GM12864 (cell line): ENCODE results near the gene C3orf22.

ENCODE experiments used
- DNase-seq: peaks from one replicate; pipeline ENCODE4 v3.0.0-alpha.2; 2011; ENCODE audit warnings: low read depth
- H3K4me3 ChIP-seq: 2 replicates; pipeline ENCODE4 v1.5.1; 2011; ENCODE audit warnings: mild to moderate bottlenecking, low read depth, low read length, control low read depth
- TF ChIP-seq, protein P1 (sequence below): IDR thresholded peaks from 2 replicates; pipeline ENCODE4 v1.5.1; 2011; ENCODE audit warnings: low read depth, mild to moderate bottlenecking, moderate library complexity, low read length, control low read depth, inconsistent platforms; ENCODE audit errors: missing control alignments

C3orf22 gene

DNA sequence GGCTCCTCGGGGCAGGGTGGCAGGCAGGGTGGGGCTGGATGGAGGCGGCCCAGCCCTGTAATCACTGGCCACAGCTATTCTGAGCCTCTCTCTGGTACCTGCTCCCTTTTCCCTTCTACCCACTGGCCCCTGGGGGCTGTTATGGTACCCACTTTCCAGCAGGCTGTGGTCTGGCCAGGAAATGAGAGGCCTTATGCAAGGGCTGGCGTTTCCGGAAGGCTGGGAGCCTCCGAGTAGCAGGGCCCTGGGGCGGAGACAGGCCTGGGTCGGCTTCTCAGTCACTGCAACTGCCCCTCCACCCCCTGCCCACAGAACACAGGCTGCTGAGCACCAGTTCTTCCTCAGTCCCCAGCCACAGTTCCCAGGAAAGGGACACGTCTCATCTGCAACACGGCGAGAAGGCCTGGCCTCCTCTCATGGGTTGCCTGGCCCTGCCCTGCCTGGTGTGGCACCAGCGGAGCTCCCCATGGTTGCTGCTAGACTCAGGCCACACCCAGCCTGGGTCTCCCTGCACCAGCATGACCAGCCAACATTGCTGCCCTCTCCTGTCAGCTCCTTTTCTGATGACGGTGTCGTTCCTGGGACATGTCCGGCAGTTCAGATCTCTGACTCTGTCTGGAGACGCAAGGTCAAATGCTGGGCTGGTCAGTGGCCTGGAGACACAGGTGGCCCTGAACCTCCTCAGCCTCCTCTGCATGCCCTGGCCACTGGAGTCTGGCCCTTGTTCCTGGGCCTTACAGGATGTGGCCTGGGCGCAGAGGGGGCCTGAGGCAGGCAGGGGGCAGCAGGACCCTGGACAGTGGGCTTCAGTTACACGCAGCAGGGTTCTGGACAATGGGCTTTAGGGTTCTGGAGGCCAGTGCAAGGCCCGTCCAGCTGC, 28.3 kb downstream of the C3orf22 start:
- TF ChIP-seq, protein P1, sequence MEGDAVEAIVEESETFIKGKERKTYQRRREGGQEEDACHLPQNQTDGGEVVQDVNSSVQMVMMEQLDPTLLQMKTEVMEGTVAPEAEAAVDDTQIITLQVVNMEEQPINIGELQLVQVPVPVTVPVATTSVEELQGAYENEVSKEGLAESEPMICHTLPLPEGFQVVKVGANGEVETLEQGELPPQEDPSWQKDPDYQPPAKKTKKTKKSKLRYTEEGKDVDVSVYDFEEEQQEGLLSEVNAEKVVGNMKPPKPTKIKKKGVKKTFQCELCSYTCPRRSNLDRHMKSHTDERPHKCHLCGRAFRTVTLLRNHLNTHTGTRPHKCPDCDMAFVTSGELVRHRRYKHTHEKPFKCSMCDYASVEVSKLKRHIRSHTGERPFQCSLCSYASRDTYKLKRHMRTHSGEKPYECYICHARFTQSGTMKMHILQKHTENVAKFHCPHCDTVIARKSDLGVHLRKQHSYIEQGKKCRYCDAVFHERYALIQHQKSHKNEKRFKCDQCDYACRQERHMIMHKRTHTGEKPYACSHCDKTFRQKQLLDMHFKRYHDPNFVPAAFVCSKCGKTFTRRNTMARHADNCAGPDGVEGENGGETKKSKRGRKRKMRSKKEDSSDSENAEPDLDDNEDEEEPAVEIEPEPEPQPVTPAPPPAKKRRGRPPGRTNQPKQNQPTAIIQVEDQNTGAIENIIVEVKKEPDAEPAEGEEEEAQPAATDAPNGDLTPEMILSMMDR = no peak

DNA sequence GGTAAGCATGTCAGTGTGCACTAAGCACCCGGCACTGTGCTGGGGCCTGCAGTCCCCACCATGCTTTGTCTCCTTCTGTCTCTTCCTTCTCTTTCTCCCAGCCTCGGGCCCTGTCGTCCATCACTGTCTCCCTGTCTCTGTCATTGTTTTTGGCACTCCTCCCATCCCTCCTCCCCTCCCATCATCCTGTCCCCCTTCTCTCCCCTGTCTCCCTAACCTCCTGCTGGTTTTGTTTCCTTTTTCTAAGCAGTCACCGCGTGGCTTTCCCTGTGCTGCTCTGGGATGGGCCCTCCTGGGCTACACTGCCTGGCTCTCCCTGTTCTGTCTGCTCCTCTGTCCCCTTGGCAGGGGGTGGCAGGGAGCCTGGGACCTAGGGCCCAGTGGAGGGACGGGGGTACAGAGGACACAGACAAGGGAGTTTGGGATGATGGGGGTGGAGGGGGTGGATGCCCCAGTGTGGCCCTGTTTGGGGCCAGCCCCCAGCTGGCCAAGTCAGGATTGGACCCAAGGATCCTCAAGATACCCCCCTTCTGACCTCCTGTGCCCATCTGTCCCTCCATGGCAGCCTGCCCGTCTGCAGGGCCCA, 29.1 kb downstream of the C3orf22 start:
- no peak overlapping the region for H3K4me3 ChIP-seq
- TF ChIP-seq, protein P1 = no peak
- DNase-seq = no peak

More for the DNA sequence above, 28.3 kb downstream of the C3orf22 start:
- no peak for DNase-seq
- no peak overlapping the region for H3K4me3 ChIP-seq

DNA sequence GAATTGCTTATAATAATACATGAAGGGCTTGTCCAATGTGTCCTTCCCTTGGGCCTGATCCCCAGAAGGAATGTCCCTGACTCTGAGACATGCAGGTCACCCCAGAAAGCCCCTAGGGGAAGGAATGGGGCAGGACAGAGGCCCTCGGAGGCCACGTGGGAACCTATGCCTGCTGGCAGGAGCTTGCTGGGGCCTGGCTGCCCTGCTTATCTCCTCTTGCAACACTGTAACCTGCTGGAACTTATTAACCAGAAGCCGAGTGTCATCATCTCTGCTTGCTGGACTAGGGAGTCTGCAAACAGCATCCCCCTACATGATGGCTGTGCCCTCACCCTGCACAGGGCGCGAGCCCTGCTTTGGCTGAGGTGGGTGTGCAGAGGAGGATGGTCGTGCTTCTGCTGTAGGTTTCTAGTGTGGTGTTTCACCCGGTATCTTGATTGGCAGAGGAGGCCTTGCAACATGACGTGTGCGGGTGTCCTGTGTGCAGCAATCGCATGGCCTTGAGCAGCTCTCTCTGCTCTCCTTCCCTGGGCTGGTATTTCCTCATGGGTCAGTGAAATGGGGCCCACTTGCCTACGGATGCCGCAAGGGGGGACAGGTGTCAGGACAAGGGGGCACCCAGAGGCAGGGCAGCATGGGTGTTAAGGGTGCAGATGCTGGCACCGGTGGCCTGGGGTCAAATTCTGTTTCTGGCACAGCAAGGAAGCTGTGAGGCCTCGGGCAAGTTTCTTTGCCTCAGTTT, 29.8 kb downstream of the C3orf22 start:
- no peak for DNase-seq
- TF ChIP-seq, protein P1 = no peak
- H3K4me3 ChIP-seq = no peak overlapping the region

DNA sequence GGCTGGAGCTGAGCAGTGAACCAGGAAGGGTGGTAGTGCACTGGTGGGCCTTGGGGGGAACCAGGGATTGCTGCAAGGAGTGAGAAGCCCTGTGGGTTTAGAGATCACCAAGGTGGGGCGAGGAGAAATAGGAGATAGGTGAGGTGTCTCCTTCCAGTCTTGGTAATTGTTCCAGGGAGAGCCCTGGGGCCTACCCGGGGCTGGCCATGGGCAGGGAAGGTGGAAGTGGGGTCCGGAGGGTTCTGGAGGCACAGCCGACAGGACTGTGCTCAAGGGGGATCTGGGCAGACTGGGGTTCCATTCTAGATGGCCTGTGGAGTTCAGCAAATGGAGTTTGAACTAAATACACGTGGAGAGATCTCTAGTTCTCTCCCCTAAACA, 30.3 kb downstream of the C3orf22 start:
- TF ChIP-seq, protein P1 = no peak
- H3K4me3 ChIP-seq = no peak overlapping the region
- no peak for DNase-seq

DNA sequence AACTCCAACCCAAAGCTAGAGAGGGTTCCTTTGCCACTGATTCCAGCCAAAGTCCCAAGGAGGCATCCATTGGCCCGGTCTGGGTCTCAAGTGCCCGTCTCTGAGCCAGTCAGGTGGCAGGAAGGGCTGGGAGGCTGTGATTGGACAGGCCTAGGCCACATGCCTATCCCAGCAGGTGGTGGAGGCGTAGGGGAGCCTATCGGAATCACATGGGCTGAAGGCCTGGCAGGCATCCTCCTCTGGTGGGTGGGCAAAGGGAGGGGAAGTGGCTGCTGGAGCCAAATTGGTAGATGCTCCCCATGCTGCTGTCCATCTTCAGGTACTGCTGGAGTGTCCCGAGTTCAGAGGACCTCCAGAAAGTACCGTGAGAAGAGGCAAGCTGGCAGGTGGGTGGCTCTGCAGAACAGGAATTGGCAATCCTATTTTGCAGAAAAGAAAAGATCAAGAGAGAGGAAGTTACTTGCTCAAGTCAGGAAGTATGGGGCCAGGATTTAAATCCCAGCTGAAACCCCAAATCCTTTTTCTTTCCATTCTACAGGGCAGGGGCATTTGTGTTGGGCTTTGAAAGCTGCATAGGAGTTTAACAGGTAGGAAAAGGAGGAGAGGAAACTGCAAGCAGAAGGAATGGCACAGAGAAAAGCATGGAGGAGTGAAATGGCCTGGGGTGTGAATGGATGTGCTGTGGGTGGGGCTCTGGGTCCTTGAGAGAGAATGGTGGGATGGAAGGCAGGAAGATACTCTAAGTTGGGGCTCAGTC, 31.1 kb downstream of the C3orf22 start:
- no peak overlapping the region for H3K4me3 ChIP-seq
- no peak for DNase-seq
- TF ChIP-seq, protein P1 = no peak

DNA sequence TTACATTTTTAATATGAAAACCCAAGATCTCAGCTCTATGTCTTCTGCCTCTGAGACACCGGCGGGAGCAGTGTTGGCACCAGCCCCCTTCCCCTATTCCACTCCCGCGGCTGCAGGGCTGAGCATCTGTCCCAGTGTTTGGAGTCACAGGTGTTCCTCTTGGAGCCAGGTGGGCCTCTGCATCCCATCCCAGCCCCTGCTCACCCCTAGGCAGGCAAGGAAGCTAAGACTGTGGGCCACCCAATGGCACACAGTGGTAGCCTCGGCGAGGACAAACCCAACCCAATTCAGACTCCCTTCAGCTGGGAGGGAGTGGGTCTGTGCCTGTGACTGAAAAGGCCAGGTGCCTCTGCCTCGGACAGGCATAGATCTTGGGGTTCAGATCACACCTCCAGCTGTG, 31.7 kb downstream of the C3orf22 start:
- TF ChIP-seq, protein P1 = no peak
- DNase-seq = no peak
- H3K4me3 ChIP-seq = no peak overlapping the region
